HG03045 (cell line): ENCODE data around the gene LYZL2.
"Not testable (repeated sequence)": the region's sequence is repeated elsewhere in the genome, so short reads cannot be mapped to it uniquely, and the experiment has no call there.

Experiments used
- ATAC-seq: cut with Tn5 transposase; IDR thresholded peaks from one replicate; pipeline ENCODE4 v1.9.1; 2021; ENCODE audit warnings: mild to moderate bottlenecking, moderate library complexity; ENCODE audit not compliant: unreplicated experiment

The LYZL2 gene

GRCh38 chr10:30596013-30596412, 33.5 kb downstream of the LYZL2 start:
- no peak for ATAC-seq

GRCh38 chr10:30594077-30594476, 35.5 kb downstream of the LYZL2 start:
- no peak for ATAC-seq

GRCh38 chr10:30592770-30593169, 36.8 kb downstream of the LYZL2 start:
- ATAC-seq: not testable (repeated sequence)

GRCh38 chr10:30591249-30591670, 38.3 kb downstream of the LYZL2 start:
- ATAC-seq: no peak

DNA sequence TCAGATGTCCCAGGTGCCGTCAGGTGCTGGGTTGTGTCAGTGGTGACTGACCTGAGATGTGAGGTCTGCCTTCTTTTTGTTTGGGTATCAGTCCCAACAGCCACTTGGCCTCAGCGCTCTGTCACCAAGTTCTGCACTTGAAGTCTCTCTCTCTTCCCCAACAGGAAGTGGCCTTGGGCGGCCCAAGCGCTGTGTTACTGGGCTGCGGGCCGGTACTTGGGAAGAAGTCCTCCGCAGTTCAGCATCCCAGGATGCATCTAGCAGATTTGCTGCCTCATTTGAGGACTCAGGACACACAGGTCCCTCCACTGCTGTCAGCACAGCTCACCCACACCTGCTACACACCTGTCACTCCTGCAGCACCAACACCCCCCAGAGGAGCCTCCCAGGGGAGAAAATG, 40.1 kb downstream of the LYZL2 start:
- no peak for ATAC-seq

- ATAC-seq: peak; percentile 87
Observed at GRCh38 chr10:30587522-30588031, 42.0 kb downstream of the LYZL2 start.

DNA sequence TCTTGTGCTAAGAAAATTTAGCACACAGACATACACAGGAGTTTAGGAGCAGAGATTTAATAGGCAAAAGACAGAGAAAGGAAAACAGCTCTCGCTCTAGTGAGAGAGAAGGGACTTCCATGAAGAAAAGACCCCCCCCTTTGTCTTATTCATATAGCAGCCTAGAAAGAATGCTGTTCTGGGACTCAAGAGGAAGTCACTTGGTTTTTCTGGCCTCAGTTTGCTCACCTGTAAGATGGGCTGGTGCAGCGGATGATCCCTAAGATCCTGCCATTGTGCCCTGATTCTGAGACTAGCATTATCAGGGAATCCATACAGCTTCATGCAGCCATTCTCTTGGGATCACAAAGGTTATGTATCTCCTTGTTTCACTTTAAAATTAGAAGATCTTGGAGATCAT, 42.7 kb downstream of the LYZL2 start:
- ATAC-seq: no peak

DNA sequence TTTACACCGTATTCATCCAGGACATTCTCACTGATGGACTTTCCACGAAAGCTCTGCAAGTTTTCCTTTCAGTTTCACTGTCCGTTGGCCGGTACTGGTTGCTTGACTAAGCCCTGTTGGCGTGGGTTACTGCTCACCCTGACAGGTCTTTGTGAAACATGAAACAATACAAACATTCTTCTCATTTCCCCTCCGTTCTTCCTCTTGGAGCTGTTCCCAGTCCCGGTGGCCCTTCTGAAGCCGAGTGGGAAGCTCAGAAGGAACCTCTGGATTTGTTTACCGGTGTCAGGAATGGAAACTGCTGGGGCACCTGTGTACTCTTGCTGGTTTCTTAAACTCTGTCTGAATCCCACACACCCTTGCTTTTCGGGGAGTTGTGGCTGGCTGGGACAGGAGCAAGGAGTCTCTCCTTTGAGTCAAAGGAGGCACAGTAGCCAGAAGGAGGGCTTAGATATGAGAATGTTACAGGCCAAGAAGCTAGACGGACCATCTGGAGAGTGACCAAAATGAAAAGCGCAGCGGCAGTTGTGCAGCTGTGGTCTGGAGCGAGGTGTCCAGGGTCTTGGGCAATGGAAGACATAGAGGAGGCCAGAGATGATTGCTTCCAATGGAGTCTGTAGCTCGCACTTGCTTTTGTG, 45.7 kb downstream of the LYZL2 start:
- peak; percentile 67 for ATAC-seq

GRCh38 chr10:30581779-30582380, 47.7 kb downstream of the LYZL2 start:
- no peak for ATAC-seq

- no peak for ATAC-seq
Observed at GRCh38 chr10:30580676-30581075, 48.9 kb downstream of the LYZL2 start.

- ATAC-seq: no peak
Observed at GRCh38 chr10:30580241-30580640, 49.3 kb downstream of the LYZL2 start.

DNA sequence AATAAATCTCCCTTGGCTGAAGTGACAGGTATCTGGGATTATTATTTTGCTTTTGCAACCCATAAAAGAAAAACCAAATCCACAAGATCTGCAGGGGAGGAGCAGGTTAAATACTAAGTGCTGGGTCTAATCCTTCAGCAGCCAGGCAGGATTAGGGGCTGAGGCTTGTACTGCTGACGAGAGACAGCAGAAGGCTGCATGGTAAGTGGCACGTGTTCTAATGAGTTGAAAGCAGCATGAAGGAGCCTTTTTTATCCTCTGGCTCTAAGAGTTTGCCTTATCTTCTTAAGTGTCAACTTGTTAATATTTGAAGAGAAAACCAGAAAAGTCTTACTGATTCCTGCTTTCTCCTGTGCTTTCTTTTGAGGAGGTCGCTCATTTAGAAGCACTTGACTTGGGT, 50.0 kb downstream of the LYZL2 start:
- ATAC-seq: no peak

- ATAC-seq: no peak
Observed at GRCh38 chr10:30577048-30577447, 52.5 kb downstream of the LYZL2 start.

DNA sequence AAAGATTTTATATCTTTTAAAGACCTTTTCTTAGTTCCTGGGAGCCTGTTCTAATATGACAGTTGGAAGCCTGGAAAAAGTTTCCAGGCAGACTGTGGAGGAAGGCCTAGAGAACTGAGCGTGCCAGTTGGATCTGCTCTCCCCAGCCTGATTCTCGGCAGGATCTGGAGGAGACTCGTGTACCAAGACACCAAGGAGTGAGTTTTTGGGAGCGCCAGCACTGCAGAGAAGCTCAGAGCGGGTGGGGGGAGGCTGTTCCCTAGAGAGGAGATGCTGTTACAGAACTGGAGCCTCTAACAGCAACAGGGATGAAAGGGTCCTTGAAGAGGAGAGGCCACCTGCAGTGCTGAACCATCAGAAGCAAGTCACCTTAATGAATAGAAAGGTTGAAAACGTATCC, 52.9 kb downstream of the LYZL2 start:
- ATAC-seq: no peak

DNA sequence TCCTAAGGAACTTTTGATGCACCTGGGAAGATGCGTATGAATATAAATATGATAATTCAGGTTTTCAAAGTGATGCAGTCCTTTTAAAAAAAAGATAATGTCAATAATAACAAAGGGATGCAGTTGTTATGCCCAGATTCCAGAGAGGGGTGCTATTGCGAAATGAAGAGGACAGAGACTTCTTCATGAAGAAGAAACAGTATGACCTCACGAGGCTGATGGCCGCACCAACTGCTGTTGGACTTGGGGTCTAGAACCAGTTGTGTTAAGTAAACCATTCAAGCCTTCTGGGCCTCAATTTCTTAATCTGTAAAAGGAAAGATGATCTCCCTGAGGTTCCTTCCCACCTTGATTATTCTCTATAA, 55.1 kb downstream of the LYZL2 start:
- no peak for ATAC-seq

- no peak for ATAC-seq
Observed at GRCh38 chr10:30573721-30574431, 55.7 kb downstream of the LYZL2 start.

DNA sequence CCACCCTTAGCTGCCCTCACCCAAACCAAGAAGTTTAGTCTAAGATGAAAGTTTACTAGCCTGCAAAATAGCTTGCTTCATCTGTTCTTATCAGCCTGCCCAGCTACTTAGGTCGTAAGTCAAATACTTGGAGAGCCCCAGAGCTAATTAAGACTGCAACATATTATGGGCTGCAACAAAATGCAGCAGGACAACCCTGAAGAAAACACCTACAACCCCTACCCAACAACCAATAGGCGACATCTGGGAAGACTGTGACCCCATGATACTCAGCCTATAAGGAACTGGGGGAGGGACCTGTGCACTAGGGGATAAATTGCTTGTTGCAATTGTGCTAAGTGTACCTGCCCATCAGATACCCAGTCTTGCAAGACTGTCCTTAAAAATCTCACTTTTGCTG, 64.1 kb downstream of the LYZL2 start:
- ATAC-seq: no peak

- ATAC-seq: no peak
Observed at GRCh38 chr10:30562787-30563186, 66.8 kb downstream of the LYZL2 start.
